ENCODE data around the gene PIAS3.
"Not testable (repeated sequence)": the region's sequence is repeated elsewhere in the genome, so short reads cannot be mapped to it uniquely, and the experiment has no call there.

The PIAS3 gene

GRCh38 chr1:145874646-145875045, 15.8 kb upstream of the PIAS3 start:
- DNase-seq (ENCODE audit: low read depth): no peak

- DNase-seq (ENCODE audit: low read depth): no peak
Observed at GRCh38 chr1:145871994-145872924, 13.4 kb upstream of the PIAS3 start.

GRCh38 chr1:145868232-145868631, 9.4 kb upstream of the PIAS3 start:
- DNase-seq (ENCODE audit: low read depth): no peak

DNA sequence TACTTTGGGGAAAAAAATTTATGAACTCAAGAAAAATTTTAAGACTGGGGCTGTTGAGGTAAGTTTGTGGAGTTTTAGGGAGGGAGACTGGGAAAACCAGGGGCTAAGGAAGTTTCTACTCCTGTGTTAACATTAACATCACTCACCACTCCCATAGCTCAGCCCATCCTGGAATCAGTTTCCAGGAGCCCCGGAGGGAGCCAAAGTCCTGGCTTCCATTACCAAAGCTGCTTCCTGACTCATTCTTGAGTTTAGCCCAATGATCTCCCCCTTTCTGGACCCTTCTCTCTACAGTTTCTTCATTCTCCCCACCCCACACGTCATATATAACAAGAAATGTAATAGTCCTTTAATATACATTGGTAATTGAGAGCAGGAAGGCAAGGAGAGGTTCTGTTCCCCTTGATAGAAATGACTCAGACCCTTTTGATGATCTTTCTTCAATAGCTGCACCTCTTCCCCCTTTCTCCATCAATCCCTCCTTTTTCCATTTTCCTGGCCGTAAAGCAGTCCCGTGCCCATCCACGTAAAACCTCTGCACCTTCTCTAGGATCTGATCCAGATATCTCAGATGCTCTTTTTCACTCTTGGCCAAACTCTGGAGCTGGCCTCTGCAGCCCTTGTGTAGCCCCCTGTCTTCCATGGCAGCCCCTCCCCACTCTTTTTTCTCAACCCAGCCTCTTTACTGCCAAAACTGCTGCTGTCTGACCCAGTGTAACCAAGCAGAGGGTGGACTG, 4.6 kb upstream of the PIAS3 start:
- DNase-seq (ENCODE audit: low read depth): no peak

DNA sequence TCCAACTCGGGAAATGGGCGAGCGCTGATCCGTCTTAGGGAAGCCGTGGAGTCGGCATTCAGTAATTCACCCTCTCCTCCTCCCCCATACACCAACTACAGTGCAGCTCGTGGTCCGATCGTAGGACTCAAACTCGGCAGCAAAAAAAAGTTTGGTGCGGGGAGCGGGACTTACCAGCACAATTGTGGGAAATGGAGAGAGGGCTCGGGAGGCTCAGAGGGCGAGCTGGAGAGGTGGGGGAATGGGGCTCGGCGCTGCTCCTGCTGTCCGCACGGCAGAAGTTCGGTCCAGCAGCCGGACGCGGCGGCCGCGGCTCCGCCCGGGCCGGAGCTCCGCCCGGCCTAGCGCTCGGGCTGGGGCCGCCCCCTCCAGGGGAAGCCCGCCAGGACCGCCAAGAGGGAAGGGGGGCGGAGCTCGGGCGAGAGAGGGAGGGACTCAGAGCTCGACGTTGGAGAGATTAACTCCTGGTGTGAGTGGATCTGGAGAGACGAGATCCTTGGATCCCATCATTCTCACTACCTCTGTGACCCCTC, 676 bp upstream of the PIAS3 start:
- peak; percentile 80 for DNase-seq (ENCODE audit: low read depth)

- no peak for DNase-seq (ENCODE audit: low read depth)
Observed at GRCh38 chr1:145858238-145858900, 512 bp downstream of the PIAS3 start.

DNA sequence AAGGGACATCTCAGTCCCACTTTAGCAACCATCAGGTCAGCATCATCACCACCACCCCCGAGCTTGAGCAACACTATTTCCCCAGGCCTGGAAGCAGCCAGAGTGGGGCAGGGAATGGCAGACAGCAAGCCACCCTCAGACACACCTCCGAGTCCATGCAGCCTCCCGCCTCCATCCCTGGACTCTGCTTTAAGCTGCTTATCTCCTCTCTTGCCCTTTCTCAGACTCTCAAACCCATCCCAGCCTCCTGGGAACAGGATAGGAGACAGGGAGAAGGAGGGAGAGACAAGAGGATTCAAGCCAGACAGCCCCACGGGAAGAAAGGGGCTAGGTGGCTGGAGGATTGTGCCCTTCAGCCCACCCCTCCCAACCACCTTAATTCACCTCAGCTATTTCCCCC, 1.7 kb downstream of the PIAS3 start:
- no peak for DNase-seq (ENCODE audit: low read depth)

DNA sequence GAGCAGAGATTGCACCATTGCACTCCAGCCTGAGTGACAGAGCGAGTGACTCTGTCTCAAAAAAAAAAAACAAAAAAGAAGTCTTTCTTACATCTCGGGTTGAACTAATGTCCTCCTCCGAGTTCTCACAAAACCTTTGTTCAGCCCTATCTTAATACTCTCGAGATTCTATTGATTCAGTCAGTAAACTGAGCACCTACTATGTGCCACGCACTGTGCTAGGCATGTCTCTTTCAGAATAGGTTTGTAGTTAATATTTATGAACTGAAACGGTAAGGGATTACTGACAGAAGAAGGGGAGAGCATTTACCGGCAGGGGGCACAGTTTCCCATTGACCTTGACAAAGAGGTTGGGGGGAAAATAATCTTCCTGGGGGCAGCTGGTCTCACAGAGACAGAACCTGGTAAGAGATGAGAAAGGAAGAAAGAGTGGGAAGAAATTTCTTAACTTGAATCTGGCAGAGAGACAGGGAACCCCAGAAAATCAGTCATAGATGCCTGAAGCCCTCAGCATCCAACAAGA, 3.4 kb downstream of the PIAS3 start:
- DNase-seq (ENCODE audit: low read depth): no peak

- DNase-seq (ENCODE audit: low read depth): peak; percentile 9
Observed at GRCh38 chr1:145849356-145850160, 9.3 kb downstream of the PIAS3 start.

GRCh38 chr1:145847827-145848226, 11.1 kb downstream of the PIAS3 start:
- no peak for DNase-seq (ENCODE audit: low read depth)

GRCh38 chr1:145846201-145846612, 12.7 kb downstream of the PIAS3 start:
- no peak for DNase-seq (ENCODE audit: low read depth)

- DNase-seq (ENCODE audit: low read depth): peak; percentile 42
Observed at GRCh38 chr1:145845514-145846161, 13.2 kb downstream of the PIAS3 start, which contains the start of gene NUDT17. Gene NUDT17, plus strand, starts transcription at chr1:145845630. Its CDS starts 11 bp downstream, at chr1:145845641.

- no peak for DNase-seq (ENCODE audit: low read depth)
Observed at GRCh38 chr1:145845144-145845513, 13.8 kb downstream of the PIAS3 start.

- no peak for DNase-seq (ENCODE audit: low read depth)
Observed at GRCh38 chr1:145843031-145843430, 15.8 kb downstream of the PIAS3 start.

GRCh38 chr1:145837656-145838055, 21.2 kb downstream of the PIAS3 start:
- DNase-seq (ENCODE audit: low read depth): no peak

- DNase-seq (ENCODE audit: low read depth): not testable (repeated sequence)
Observed at GRCh38 chr1:145830810-145831209, 28.1 kb downstream of the PIAS3 start.

- no peak for DNase-seq (ENCODE audit: low read depth)
Observed at GRCh38 chr1:145828367-145829026, 30.4 kb downstream of the PIAS3 start.

DNA sequence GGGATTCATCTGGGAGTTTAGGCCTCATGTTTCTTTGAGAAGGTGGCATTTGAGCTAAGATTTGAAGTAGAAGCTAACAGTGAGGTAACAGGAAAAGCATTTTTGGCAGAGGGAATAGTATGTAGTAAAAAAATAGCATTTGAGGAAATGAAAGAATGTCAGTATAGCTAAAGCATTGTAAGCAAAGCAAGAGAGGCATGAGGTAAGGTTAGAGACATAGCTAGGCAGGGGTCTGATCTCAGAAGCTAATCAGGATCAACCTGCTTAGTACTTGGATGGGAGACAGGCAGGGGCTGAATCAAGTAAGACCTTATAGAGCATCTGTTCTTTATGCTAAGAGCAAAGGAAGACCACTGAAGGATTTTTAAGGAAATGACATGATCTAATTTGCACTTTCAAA, 30.9 kb downstream of the PIAS3 start:
- DNase-seq (ENCODE audit: low read depth): no peak

DNA sequence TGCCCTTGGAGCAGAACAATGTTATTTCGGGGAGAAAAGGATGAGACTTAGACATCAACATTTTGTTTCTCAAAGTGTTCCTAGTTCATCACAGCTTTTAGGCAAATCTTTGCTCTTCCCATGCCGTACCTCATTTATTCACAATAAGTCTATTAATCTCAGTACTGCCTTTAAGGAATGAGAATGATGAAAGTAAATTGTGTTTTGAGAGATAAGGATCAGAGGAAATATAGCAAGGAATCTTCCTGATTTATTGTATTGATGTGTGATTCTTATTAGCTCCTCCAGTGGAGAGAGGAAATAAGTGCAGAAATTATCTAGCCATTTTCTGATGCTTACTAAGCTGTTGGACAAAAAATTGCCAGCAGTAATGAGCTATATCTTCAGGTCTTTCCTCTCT, 32.9 kb downstream of the PIAS3 start:
- no peak for DNase-seq (ENCODE audit: low read depth)

GRCh38 chr1:145824499-145824842, 34.4 kb downstream of the PIAS3 start:
- no peak for DNase-seq (ENCODE audit: low read depth)
